NOMO-1 treated with dmso at 0.1 percent for 144 hours (cell line): ENCODE measurements around the gene RALGAPA1.
"Not testable (repeated sequence)": the region's sequence is repeated elsewhere in the genome, so short reads cannot be mapped to it uniquely, and the experiment has no call there.

Experiments
- DNase-seq: peaks from one replicate; lab custom pipeline; 2025; ENCODE audit not compliant: unreplicated experiment; lab: John Stamatoyannopoulos, UW

Gene RALGAPA1

GRCh38 chr14:35632271-35632670 lies 176.8 kb downstream of the RALGAPA1 start:
- no peak for DNase-seq

- no peak for DNase-seq
These were observed 177.9 kb downstream of the RALGAPA1 start for GRCh38 chr14:35631071-35631805.

DNA sequence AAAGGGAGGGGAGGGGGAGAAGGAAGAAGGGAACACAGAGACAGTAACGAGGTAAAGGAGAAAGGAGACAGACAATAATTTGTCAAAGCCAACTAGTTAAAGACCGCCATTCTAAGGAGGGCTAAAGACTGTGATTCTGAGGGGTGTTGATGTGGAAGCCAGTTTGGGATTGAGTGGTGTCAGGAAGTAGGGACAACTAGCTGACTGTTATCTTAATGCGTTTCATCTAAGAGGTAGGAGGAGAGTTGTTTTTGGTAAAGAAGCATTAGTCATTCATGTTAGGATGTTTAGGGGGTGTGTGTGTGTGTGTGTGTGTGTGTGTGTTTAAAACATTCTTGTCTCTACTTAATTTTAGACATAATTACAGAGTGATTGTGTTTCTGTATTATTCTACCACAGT lies 180.1 kb downstream of the RALGAPA1 start:
- no peak for DNase-seq

GRCh38 chr14:35626947-35627346 lies 182.1 kb downstream of the RALGAPA1 start:
- DNase-seq, result not testable (repeated sequence)

DNA sequence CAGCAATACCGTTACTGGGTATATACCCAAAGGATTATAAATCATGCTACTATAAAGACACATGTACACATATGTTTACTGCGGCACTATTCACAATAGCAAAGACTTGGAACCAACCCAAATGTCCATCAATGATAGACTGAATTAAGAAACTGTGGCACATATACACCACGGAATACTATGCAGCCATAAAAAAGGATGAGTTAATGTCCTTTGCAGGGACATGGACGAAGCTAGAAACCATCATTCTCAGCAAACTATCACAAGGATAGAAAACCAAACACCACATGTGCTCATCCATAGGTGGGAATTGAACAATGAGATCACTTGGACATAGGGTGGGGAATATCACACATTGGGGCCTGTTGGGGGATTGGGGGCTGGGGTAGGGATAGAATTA lies 187.1 kb downstream of the RALGAPA1 start:
- DNase-seq, result not testable (repeated sequence)

- not testable (repeated sequence) for DNase-seq
These were observed 189.1 kb downstream of the RALGAPA1 start for GRCh38 chr14:35619998-35620397.

DNA sequence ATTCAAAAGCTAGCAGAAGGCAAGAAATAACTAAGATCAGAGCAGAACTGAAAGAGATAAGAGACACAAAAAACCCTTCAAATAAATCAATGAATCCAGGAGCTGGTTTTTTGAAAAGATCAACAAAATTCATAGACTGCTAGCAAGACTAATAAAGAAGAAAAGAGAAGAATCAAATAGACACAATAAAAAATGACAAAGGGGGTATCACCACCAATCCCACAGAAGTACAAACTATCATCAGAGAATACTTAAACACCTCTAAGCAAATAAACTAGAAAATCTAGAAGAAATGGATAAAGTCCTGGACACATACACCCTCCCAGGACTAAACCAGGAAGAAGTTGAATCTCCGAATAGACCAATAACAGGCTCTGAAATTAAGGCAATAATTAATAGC lies 189.6 kb downstream of the RALGAPA1 start:
- not testable (repeated sequence) for DNase-seq

DNA sequence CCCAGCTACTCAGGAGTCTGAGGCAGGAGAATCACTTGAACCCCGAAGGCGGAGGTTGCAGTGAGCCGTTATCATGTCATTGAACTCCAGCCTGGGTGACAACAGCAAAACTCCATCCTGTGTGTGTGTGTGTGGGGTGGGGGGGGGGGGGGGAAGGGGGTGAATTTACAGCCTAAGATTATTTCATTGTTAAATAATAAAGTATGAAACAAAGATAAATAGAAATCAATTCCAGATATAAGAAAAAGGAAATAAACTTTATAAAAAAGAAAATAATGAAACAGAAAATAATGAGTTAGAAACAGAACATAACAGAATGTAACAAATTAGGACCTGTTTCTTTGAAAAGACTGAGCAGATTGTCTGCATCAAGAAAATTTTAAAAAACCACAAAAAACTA lies 191.6 kb downstream of the RALGAPA1 start:
- no peak for DNase-seq

- DNase-seq, result no peak
These were observed 201.7 kb downstream of the RALGAPA1 start for GRCh38 chr14:35607380-35607779.

GRCh38 chr14:35600253-35600652 lies 208.8 kb downstream of the RALGAPA1 start:
- DNase-seq, result no peak

DNA sequence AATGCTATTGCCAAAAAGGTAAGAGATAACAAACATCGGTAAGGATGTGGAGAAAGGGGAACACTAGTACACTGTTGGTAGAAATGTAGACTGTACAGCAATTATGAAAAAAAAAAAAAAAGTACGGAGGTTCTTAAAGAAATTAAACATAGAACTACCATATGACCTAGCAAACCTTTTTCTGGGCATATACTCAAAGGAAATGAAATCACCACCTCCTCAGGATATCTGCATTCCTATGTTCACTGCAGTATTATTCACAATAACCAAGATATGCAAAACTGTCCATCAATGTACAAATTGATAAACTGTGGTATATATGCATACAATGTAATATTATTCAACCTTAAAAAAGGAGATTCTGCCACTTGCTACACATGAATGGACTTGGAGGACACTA lies 214.5 kb downstream of the RALGAPA1 start:
- no peak for DNase-seq

DNA sequence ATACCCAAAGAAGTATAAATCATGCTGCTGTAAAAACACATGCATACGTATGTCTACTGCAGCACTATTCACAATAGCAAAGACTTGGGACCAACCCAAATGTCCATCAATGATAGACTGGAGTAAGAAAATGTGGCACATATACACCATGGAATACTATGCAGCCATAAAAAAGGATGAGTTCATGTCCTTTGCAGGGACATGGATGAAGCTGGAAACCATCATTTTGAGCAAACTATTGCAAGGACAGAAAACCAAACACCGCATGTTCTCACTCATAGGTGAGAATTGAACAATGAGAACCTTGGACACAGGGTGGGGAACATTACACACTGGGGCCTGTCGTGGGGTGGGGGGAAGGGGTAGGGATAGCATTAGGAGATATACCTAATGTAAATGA lies 221.7 kb downstream of the RALGAPA1 start:
- not testable (repeated sequence) for DNase-seq

DNA sequence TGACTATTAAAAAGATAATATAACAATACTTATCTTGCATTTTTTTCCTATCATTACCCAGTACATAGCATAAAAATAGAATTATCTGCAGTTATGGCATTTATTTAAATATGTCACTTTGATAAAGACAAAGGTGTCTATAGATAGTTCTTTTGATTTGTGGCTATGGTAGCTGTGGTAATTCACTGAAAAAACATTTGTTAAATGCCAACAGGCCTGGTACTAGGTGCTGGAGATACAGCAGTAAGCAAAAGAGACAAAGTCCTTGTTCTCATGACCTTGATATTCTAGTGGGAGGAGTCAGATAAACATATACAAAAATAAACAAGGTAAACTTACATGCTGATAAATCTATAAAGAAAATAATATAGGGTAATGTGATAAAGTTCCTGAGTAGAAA lies 230.5 kb downstream of the RALGAPA1 start:
- no peak for DNase-seq

DNA sequence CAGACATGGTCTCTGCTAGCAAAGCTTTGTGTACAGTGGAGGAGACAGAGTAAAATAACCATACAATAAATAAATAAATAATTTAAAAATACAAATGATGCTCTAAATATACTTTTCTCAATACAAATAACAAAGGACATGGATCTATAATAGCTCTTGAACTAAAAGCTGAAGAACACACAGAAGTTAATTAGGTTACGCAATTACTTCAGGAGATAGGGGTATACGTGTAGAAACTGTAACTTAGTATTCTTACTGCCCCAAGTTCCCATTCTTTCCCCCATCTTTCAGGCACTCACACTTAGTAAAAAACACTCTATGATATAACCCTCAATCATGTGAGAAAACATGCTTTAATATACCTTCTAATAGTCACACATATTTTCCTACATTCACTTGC lies 231.0 kb downstream of the RALGAPA1 start:
- no peak for DNase-seq

DNA sequence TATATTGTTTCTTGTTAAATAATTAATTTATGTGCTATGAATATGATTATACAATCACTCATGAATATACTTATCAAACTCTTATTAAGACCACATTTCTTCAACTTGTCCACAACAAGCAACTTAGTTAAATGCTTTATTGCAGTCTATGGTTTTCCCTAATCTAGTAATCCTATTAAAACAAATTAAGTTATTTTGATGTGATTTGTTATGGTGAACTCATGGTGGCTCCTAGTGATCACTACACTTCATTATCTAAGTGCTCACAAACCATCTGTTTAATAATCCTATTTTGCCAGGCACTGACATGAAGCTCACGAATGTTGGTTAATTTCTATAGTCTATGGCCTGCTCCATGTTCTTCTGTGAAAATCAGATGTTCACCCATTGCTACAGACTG lies 232.2 kb downstream of the RALGAPA1 start:
- no peak for DNase-seq

GRCh38 chr14:35576260-35576659 lies 232.8 kb downstream of the RALGAPA1 start:
- no peak for DNase-seq

DNA sequence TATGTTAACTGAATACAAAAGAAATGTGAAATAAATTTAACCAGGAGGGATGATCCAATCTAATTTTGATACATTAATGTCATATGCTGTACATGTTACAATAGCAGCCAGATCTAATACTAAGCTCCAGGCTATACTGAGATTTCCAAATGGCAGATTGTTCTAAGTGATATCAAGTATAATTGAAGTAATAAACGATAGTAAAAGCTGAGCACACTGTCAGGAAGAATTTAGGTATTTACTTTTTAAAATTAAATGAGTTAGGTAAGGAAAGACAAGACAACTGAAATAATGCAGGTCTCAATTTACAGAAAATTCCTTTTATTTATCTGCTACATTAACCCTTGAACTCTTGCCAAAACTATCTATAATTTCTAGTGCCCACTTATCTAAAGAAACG lies 235.2 kb downstream of the RALGAPA1 start:
- DNase-seq, result no peak

DNA sequence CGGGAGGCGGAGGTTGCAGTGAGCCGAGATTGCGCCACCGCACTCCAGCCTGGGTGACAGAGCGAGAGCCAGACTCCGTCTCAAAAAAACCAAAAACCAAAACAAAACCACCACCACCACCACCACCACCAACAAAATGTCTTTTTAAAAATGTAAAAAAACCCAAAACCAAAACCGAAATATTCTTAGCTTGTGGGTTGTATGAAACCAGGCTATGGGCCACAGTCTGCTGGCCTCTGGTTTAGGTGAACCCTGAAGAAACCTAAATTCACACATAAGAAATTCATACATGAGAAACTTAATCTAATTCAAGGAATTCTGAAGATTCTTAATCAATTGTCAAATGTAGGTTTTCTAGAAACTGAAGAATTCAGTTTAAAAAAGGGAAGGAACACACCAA lies 237.5 kb downstream of the RALGAPA1 start:
- no peak for DNase-seq

DNA sequence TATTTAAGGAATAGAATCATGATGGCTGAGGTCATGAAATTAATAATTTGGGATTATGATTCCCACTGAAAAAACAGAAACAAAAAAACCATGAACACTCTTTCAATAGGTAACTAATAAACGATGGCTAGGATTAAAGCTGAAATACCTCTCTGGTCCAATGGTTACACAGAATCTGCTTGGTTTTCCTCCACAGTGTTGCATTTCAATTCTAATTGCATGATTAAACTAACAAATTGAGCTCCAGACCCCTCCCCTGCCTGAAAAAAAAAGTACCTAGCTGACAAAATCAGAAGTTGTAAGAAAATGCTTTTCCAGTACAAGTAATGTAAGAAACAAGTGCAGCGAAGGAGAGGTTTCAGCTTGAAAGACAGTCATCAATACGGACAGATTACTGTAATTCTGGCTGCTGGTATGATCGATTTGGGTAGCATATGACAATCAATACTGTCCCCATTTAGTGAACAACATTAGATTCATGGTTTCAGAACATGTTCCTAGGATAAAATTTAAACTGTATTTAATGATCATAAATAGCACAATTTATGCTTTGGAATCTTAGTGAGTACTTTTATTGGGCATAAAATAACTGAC lies 243.1 kb downstream of the RALGAPA1 start:
- no peak for DNase-seq

GRCh38 chr14:35558680-35559079 lies 250.4 kb downstream of the RALGAPA1 start:
- DNase-seq, result no peak

- no peak for DNase-seq
These were observed 251.8 kb downstream of the RALGAPA1 start for GRCh38 chr14:35557221-35557747.

DNA sequence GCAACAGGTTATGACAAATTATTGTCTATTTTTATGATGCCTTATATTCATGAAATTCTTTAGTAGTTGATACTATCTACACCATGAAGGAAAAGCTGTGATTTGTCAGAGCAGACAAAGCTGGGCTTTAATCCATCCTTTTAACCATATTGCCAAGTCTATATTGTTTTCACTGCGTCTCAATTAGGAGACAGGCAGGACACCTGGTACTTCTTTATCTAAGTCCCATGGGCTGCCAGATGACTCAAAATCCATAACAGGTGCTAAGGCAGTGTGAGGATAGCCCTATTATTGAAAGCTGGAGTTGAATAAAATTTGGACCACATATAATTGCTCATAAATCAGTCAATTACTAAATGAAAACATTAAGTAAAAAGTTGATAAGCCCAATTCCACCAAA lies 252.5 kb downstream of the RALGAPA1 start:
- DNase-seq, result no peak

DNA sequence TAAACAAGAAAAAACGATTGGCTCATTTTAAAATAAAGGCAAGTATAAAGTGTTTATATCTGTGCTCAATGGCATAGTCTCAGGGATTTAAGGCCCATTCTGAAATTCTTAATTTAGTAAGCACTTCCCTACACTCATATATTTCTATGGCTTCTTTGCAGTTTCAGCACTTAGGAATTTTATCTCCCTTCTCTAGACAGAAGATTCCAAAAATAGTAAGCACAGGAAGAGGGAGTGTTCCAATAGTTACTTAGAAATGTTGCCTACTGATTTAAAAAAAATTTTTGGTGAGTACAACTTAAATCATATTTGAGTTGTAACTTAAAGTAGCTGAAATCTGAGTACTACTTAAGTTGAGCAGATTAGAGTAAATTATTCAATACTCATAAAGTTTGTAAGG lies 255.3 kb downstream of the RALGAPA1 start:
- no peak for DNase-seq
